Stimulated activated CD8-positive, alpha-beta memory T cell treated with anti-CD3 and anti-CD28 coated beads, Interleukin-15, amount 100 ng/mL, for 1 hour (primary cell): Measurements from ENCODE around the gene ZNF892.
"Not testable (repeated sequence)": the region's sequence is repeated elsewhere in the genome, so short reads cannot be mapped to it uniquely, and the experiment has no call there.

Experiments used
- DNase-seq: peaks from one replicate; pipeline ENCODE4 v3.0.0-alpha.2; 2020; ENCODE audit warnings: low read depth

Gene ZNF892

GRCh38 chr2:95225658-95226057, 18.3 kb downstream of the ZNF892 start:
- no peak for DNase-seq

- no peak for DNase-seq
Observed at GRCh38 chr2:95231723-95232122, 24.4 kb downstream of the ZNF892 start.

GRCh38 chr2:95232232-95232631, 24.9 kb downstream of the ZNF892 start:
- no peak for DNase-seq

- no peak for DNase-seq
Observed at GRCh38 chr2:95234286-95234785, 27.0 kb downstream of the ZNF892 start.

GRCh38 chr2:95234816-95235215, 27.5 kb downstream of the ZNF892 start:
- DNase-seq = no peak

GRCh38 chr2:95238131-95238530, 30.8 kb downstream of the ZNF892 start:
- no peak for DNase-seq

GRCh38 chr2:95240091-95240490, 32.8 kb downstream of the ZNF892 start:
- DNase-seq = no peak

- DNase-seq = no peak
Observed at GRCh38 chr2:95240556-95240955, 33.2 kb downstream of the ZNF892 start.

GRCh38 chr2:95242084-95242483, 34.8 kb downstream of the ZNF892 start:
- not testable (repeated sequence) for DNase-seq
